Liver (tissue), 9 donors: ENCODE measurements around the gene NUCKS1. TPM values are rescaled to one million over a fixed set of nuclear protein-coding genes. Genes with fewer than 3 reads are reported as not detected.

Experiments
- DNase-seq: peaks from one replicate; pipeline ENCODE4 v3.0.0-alpha.2; 2017; ENCODE audit warnings: low spot score
- H3K27ac ChIP-seq, 2 donors: one replicate each; pipeline ENCODE4 v1.7.0; 2013; ENCODE audit warnings: inconsistent platforms in 2 of 2, low read length in 2 of 2, control low read depth in 1 of 2, low read depth in 1 of 2, mild to moderate bottlenecking in 1 of 2
- H3K27me3 ChIP-seq, 4 donors: one replicate each; pipeline versions ENCODE4 v1.6.1 to v1.7.0; 2013; ENCODE audit warnings: low read length in 3 of 4, inconsistent platforms in 1 of 4, mild to moderate bottlenecking in 1 of 4, moderate library complexity in 1 of 4; ENCODE audit not compliant: control insufficient read depth in 4 of 4, insufficient read depth in 4 of 4
- H3K36me3 ChIP-seq, 4 donors: one replicate each; pipeline versions ENCODE4 v1.6.1 to v1.7.0; 2013; ENCODE audit warnings: low read length in 3 of 4, mild to moderate bottlenecking in 3 of 4, low read depth in 1 of 4, moderate library complexity in 1 of 4; ENCODE audit not compliant: control insufficient read depth in 4 of 4, insufficient read depth in 3 of 4
- H3K4me1 ChIP-seq, 4 donors: one replicate each; pipeline versions ENCODE4 v1.6.1 to v1.7.0; 2013; ENCODE audit warnings: low read length in 3 of 4, mild to moderate bottlenecking in 3 of 4, moderate library complexity in 1 of 4; ENCODE audit not compliant: control insufficient read depth in 4 of 4, insufficient read depth in 4 of 4
- H3K4me3 ChIP-seq, 3 donors: one replicate each; pipeline versions ENCODE4 v1.6.1 to v1.7.0; 2013; ENCODE audit warnings: low read length in 3 of 3, control low read depth in 1 of 3, low read depth in 1 of 3, mild to moderate bottlenecking in 1 of 3
- H3K9ac ChIP-seq, 2 donors: one replicate each; pipeline ENCODE4 v1.7.0; 2013; ENCODE audit warnings: low read length in 2 of 2, mild to moderate bottlenecking in 2 of 2, moderate library complexity in 2 of 2, control low read depth in 1 of 2, low read depth in 1 of 2
- H3K9me3 ChIP-seq, 4 donors: one replicate each; pipeline versions ENCODE4 v1.6.1 to v1.7.0; 2013; ENCODE audit warnings: low read length in 3 of 4; ENCODE audit not compliant: control insufficient read depth in 4 of 4
- ATF3 ChIP-seq: IDR thresholded peaks from 2 replicates; pipeline ENCODE4 v1.6.1; 2016; ENCODE audit warnings: antibody characterized with exemption
- CTCF ChIP-seq: fragments of 150-350 bp; IDR thresholded peaks from 2 replicates; pipeline ENCODE4 v1.5.1; 2017; ENCODE audit warnings: improper control_type of control experiment, low read depth, low read length; ENCODE audit not compliant: missing input control
- EGR1 ChIP-seq, 2 donors: IDR thresholded peaks; 2 replicates each; pipeline ENCODE4 v1.6.1; 2016 to 2018; ENCODE audit warnings: antibody characterized with exemption in 2 of 2, low read depth in 2 of 2
- FOXA1 ChIP-seq: IDR thresholded peaks from 2 replicates; pipeline ENCODE4 v1.6.1; 2016; ENCODE audit warnings: antibody characterized with exemption
- FOXA2 ChIP-seq: IDR thresholded peaks from 2 replicates; pipeline ENCODE4 v1.6.1; 2016; ENCODE audit warnings: antibody characterized with exemption
- GABPA ChIP-seq, 2 donors: IDR thresholded peaks in 1 of 2; conservative IDR thresholded peaks in 1 of 2; 2 replicates each; pipeline ENCODE4 v1.6.1; 2016; ENCODE audit warnings: antibody characterized with exemption in 2 of 2, mild to moderate bottlenecking in 1 of 2, moderate library complexity in 1 of 2
- HNF4G ChIP-seq: IDR thresholded peaks from 2 replicates; pipeline ENCODE4 v1.6.1; 2016; ENCODE audit warnings: antibody characterized with exemption
- JUND ChIP-seq, 2 donors: IDR thresholded peaks; 2 replicates each; pipeline ENCODE4 v1.6.1; 2016; ENCODE audit warnings: antibody characterized with exemption in 2 of 2
- MAX ChIP-seq: IDR thresholded peaks from 2 replicates; pipeline ENCODE4 v1.6.1; 2016; ENCODE audit warnings: antibody characterized with exemption
- NR2F2 ChIP-seq: IDR thresholded peaks from 2 replicates; pipeline ENCODE4 v1.6.1; 2016; ENCODE audit warnings: antibody characterized with exemption
- REST ChIP-seq: IDR thresholded peaks from 2 replicates; pipeline ENCODE4 v1.6.1; 2016; ENCODE audit warnings: antibody characterized with exemption, mild to moderate bottlenecking
- RXRA ChIP-seq, 2 donors: IDR thresholded peaks; 2 replicates each; pipeline ENCODE4 v1.6.1; 2017 to 2018; ENCODE audit warnings: antibody characterized with exemption in 2 of 2, mild to moderate bottlenecking in 1 of 2
- TAF1 ChIP-seq: conservative IDR thresholded peaks from 2 replicates; pipeline ENCODE4 v1.6.1; 2016; ENCODE audit warnings: antibody characterized with exemption, mild to moderate bottlenecking
- YY1 ChIP-seq: IDR thresholded peaks from 2 replicates; pipeline ENCODE4 v1.6.1; 2016; ENCODE audit warnings: antibody characterized with exemption, mild to moderate bottlenecking
- ZBTB33 ChIP-seq: IDR thresholded peaks from 2 replicates; pipeline ENCODE4 v1.6.1; 2016; ENCODE audit warnings: antibody characterized with exemption
- WGBS: extraction: QIAGEN DNeasy Blood & Tissue Kit; methylation state at CpG from one replicate; pipeline ENCODE4 v1.1.7; 2013; 5-methylcytosine and 5-hydroxymethylcytosine counted together
- polyA plus RNA-seq, 2 donors: library from polyadenylated mRNA; stranded (reverse) in 1 of 2; unstranded in 1 of 2; fragments of 200-250 nt in 1 of 2; fragments of >200 nt in 1 of 2; fragmentation: Nextera tagmentation in 1 of 2; extraction: Ambion mirVana in 1 of 2; gene quantifications; one replicate each; pipeline versions ENCODE4 v1.2.1 to v1.2.3, GENCODE V29; 2013 to 2015
- total RNA-seq, 2 donors: library from RNA; depleted of rRNA; stranded (reverse); fragments of >200 nt; gene quantifications; one replicate each; pipeline ENCODE4 v1.2.3, GENCODE V29; 2014
- donor health status: healthy.
- donor health status: healthy.
- donor health status: healthy.
- donor health status: healthy.
- donor health status: healthy.

The NUCKS1 gene
- total and polyA plus RNA-seq, 4 donors, result 27.0 to 86.1 (median 42.6) TPM

GRCh38 chr1:205703072-205703471 is 46.9 kb downstream of the NUCKS1 start:
- WGBS, result 46% methylated on average over 1 of the region's 1 CpG
- H3K9me3 ChIP-seq, result no peaks in the 10 kb centered on the region
- no peak overlapping the region for H3K9ac ChIP-seq
- H3K27ac ChIP-seq, result peak overlapping the region; percentile 1 to 36
- H3K36me3 ChIP-seq, result no peaks in the 10 kb centered on the region
- H3K4me1 ChIP-seq, result peaks cover 8 to 39% (median 17%) of the 10 kb centered on the region in 4 donors
- no peak overlapping the region for H3K4me3 ChIP-seq
- TF ChIP-seq FOXA2 (peak; percentile 11), JUND (IDR thresholded peaks at IDR 0.05) (no peak)
- no peak for DNase-seq
- no peaks in the 10 kb centered on the region for H3K27me3 ChIP-seq

- TF ChIP-seq YY1 (no peak), RXRA (IDR thresholded peaks at IDR 0.05) (no peak), HNF4G (no peak), REST (no peak), ZBTB33 (no peak), FOXA2 (no peak), EGR1 (IDR thresholded peaks at IDR 0.05; ENCODE audit: low read depth in 2 of 2) (no peak), NR2F2 (no peak), GABPA (IDR thresholded peaks at IDR 0.05 in 1 of 2, conservative IDR thresholded peaks at IDR 0.05 in 1 of 2) (no peak), MAX (no peak), CTCF (no peak), FOXA1 (no peak), ATF3 (no peak), TAF1 (no peak)
- H3K36me3 ChIP-seq, result no peaks in the 10 kb centered on the region
Measured at GRCh38 chr1:205701891-205702290, 48.1 kb downstream of the NUCKS1 start.

More at GRCh38 chr1:205701891-205702290, 48.1 kb downstream of the NUCKS1 start:
- Histone ChIP-seq H3K4me1 (peaks cover 9 to 36% (median 17%) of the 10 kb centered on the region in 4 donors), H3K27ac (no peak overlapping the region), H3K4me3 (no peak overlapping the region), H3K9me3 (no peaks in the 10 kb centered on the region), H3K27me3 (no peaks in the 10 kb centered on the region), H3K9ac (no peak overlapping the region)
- 97% methylated on average over 4 of the region's 4 CpGs for WGBS
- DNase-seq, result no peak
